Stimulated activated CD4-positive, alpha-beta T cell treated with anti-CD3 and anti-CD28 coated beads, Interleukin-1b, Interleukin-23, amount 100 ng/mL, for 4 hours (primary cell): ENCODE data around the gene CCDC200.
"Not testable (repeated sequence)": the region's sequence is repeated elsewhere in the genome, so short reads cannot be mapped to it uniquely, and the experiment has no call there.

ENCODE experiments used
- DNase-seq, 2 donors: peaks; one replicate each; pipeline ENCODE4 v3.0.0-alpha.2; 2020; ENCODE audit warnings: low read depth in 2 of 2

The CCDC200 gene

DNA sequence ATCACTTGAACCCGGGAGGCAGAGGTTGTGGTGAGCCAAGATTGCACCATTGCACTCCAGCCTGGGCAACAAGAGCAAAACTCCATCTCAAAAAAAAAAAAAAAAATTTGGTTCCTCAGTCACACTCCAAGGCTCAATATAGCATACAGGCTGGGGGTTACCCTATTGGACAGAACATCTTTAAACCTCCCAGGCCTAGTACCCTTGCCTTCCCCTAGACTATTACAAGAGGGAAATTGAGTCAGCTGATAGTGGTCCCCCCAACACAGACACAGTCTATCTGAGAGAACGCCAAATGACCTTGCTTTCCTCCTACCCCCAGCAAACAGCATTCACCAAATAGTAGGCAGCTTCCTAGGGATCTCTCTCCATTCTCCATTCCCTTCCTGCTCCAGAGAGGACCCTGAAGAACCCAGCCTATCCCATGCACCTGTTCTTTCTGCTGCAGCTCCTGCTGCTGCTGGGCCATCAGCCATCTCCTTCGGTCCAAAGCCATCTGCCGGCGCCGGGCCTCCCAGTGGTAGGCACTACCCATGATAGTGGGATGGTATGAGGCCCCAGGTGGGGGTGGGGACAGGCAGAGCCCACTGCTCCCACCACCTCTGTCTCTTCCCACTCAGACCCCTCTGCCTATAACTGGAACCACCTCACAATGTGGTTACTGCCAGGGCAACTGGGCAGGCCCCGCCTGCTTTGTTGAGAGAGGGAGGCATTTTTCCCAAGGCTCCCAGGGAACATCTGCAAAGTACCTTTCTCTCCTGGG lies at the start of gene CCDC200:
Gene CCDC200, minus strand, starts transcription at position 604 of the 763 bp plus-strand sequence. Its CDS starts 69 bp downstream, at position 535.
- DNase-seq: not testable (repeated sequence)

GRCh38 chr17:43272914-43273313 lies 44.5 kb upstream of the CCDC200 start:
- not testable (repeated sequence) for DNase-seq

DNA sequence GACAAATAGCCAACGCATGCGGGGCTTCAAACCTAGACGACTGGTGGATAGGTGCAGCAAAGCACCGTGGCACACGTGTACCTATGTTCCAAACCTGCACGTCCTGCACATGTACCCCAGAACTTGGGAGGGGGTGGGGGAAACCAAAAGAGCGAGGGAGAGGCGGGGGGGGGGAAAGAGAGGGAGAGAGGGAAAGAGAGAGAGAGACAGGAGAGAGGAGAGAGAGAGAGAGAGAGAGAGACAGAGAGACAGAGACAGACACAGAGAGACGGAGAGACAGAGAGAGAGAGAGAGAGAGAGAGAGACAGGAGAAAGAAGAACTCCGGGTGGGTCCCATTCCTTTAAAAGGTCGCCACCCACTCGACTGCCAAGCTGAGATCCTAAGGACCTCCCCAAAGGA lies 44.1 kb upstream of the CCDC200 start:
- DNase-seq: not testable (repeated sequence)

GRCh38 chr17:43270552-43271504 lies 42.4 kb upstream of the CCDC200 start:
- DNase-seq: not testable (repeated sequence)

GRCh38 chr17:43246456-43246855 lies 18.0 kb upstream of the CCDC200 start:
- DNase-seq: not testable (repeated sequence)

- DNase-seq: not testable (repeated sequence)
Measured at GRCh38 chr17:43240596-43241352, 12.4 kb upstream of the CCDC200 start.

DNA sequence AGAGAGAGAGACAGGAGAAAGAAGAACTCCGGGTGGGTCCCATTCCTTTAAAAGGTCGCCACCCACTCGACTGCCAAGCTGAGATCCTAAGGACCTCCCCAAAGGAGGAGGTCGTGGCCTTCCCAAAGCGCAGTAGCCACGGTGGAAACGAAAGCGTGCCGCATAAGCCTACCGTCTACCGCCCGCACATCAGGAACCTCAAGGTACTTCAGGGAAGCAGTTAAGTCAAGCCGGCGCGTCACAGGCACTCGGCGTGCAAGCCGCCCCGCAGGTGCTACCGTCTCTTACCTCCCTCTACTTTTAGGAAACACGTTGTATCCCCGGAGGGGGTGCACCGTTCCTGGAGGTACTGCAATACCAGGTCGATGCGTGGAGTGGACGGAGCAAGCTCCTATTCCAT lies 11.2 kb upstream of the CCDC200 start:
- not testable (repeated sequence) for DNase-seq

DNA sequence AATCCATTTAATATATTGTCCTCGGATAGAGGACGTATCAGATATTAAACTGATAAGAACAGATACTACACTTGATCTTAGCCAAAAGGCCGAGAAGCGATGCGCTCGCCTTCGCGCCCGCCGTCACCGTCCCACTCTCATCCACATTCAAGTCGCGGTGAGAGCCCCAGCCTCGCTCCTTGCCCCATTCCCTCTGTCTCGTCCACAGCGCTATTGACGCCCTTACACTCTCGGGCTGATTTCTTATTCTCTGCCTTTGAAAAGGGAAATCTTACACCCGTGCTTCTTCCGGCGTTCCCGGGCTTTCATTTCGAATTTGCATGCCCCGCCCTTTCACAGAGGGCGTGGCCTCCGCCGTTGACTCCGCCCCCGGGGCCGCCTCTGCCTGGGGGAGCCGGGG lies 5.5 kb upstream of the CCDC200 start, which contains the start of gene RNU2-1:
Gene RNU2-1, minus strand, starts transcription at position 101 of the 400 bp plus-strand sequence.
- not testable (repeated sequence) for DNase-seq

- not testable (repeated sequence) for DNase-seq
Measured at GRCh38 chr17:43233263-43233662, 4.8 kb upstream of the CCDC200 start.

GRCh38 chr17:43232021-43232699 lies 3.7 kb upstream of the CCDC200 start:
- not testable (repeated sequence) for DNase-seq

GRCh38 chr17:43231205-43232020 lies 3.0 kb upstream of the CCDC200 start:
- not testable (repeated sequence) for DNase-seq

DNA sequence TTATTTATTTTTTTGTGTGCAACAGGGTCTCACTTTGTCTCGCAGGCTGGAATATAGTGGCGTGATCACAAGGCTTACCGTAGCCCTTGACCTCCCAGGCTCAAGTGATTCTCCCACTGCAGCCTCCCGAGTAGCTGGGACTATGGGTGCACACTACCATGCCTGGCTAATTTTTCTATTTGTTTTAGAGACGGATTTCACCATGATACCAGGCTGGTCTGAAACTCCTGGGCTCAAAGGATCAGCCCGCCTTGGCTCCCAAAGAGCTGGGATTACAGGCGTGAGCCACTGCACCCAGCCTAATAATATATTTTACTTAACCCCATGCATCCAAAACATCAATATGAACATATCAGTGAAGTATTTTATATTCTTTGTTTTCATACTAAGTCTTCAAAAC lies 2.0 kb downstream of the CCDC200 start:
- no peak for DNase-seq

DNA sequence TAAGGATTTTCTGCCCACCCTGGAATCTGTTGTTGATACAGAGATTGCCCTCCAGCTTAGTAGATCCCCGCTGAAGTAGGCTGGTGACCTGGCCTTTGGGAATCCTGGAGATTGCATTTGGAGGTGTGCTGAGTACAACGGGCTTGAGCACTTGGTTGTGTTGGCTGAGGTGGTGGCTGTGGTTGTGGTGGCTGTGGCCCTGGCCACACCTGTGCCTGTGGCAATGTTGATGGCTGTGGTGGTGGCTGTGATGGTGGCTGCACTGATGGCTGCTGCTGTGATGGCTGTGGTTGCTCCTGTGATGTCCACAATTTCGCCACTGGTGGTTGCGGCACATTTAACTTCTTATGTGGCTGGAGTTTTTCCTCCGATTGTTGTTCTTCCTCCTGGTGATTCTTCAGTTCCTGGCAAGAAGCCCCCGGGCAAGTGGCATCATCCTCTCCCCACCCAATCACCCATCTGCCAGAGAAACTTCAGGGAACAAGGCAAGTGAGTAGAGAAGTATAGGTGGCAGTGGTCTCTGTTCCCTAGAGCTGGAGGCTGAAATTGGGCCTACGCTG lies 4.2 kb downstream of the CCDC200 start:
- DNase-seq: no peak

DNA sequence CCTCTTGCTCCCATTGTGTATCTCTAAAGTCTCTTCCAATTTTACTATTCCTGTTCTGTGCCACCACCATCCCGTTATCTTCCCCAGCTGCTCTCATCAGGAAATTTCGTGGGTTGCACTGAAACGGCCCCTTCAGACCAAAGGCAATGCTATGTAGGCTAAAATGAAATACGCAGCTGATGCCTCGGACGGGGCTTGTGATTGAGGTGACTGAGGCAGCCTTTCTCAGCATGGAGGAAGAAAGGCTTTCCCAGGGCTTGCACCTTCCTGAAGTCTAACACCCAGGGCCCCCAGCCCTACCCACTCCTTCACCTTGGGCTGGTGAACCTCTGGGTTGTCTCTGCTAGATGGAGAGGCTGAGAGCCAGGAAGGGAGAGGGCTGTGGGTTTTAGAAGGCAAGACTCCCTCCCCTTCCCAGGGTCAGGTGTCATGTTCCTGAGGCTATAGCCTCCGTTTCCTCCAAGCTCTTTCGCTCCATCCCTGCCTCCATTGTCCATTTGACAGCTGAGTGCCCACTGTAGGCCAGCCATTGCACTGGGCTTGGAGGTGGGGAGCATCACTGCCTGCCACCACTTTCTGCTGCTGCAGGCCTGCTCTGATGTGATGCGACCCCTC lies 7.8 kb downstream of the CCDC200 start:
- DNase-seq: no peak

DNA sequence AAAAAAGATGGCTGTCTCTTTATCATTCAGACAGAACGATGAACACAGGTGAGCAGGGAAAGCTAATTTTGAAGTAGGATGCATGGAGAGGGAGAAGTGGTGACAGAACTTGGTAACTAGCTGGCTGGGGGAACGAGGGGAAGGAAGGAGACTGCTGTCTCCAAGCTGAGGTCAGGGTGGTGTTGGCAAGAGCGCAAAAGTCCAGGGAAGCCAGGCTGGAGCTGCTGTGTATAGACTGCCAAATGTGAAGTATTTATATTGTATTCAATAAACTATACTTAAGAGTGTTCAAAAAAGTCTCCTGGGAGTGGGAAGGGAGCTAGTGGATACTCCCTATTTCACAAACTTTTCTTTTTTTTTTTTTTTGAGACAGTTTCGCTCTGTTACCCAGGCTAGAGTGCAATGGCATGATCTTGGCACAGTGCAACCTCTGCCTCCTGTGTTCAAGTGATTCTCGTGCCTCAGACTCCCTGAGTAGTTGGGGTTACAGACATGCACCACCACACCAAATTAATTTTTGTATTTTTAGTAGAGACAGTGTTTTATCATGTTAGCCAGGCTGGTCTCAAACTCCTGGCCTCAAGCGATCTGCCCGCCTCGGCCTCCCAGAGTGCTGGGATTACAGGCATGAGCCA lies 8.6 kb downstream of the CCDC200 start:
- no peak for DNase-seq

DNA sequence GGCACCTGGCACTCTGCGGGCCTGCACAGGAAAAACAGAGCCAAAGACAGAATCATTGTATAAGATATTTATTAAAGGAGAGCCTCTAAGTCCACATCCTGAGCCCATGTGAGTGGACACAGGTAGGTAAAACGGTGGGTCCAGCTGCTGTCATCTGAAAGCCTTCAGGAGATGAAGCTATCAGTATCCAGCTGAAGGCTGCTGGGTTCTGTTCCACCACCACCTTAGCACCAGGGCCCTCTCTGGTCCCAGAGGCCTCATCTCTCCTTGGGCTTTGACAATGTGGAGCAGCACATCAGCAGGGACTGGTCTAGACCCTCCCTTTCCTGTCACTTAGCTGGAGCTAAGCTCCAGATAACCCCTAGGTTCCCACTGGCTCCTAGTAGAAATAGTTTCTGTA lies 9.4 kb downstream of the CCDC200 start:
- DNase-seq: no peak

DNA sequence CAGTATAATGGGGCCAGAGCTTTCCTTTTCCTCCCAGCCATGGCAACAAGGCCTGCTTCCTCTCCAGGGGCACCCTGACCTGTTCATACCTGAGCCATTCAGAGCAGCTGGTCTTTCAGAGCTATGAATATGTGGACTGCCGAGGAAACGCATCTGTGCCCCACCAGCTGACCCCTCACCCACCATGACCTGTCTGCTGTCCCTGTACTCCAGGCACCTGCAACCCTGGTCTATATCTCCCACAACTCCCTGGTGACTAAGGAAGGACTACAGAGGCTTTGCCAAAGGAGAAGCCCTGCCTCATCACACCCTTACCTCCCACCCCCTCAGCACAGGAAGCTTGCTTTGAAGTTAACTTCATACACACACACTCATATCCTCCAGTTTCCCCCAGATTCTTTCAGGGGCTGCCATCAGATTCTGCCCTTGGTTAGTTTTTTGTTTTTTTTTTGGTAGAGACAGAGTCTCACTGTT lies 10.8 kb downstream of the CCDC200 start:
- DNase-seq: peak in 1 of 2 donors; percentile 5

DNA sequence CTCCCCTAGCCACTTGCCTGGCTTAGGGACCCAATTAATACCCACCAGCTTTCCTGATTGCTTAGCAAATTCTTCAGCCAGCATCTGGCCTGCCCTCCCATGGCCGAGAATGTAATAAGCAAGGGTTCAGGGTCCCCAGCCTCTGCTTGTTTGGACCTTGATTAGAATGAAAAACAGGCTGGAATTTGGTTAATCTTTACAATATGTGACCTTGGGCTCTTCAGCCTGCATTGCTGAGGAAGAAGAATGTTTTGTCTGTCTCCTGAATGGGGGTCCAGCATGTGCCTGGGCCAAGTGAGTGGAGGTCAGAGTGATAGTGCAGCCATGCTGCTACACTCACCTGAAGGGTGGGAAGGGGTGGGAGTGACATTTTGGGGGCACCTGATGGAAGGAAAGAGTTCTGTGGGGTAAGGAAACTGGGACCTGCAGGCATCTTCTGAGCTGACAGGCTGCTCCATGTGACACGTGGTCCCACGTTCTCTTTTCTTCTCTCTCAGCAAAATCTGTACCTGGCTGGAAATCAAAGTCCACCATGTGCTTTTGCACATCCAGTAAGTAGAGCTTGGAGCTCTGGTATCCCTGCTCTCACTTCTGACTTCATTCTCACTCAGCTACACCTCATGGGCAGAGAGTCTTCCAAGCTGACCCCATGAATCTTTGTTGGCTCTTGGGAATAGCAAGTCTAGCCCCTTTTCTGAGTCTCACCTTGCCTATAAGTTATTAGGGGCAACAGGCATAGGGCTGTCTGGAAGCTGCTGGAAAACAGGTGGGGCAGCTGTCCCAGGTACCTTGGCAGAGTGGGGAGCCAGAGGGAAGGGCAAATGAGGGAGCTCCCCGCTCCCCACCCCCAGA lies 11.4 kb downstream of the CCDC200 start:
- no peak for DNase-seq
